T-helper 2 cell treated with Interferon-gamma antibody and Interleukin-4, amounts not matched to agents 100 ng/mL and 5 ng/mL, for 36 hours (primary cell): Measurements from ENCODE around the gene KEL. TPM values are rescaled to one million over a fixed set of nuclear protein-coding genes. Genes with fewer than 3 reads are reported as not detected.

Experiments used
- intact Hi-C: fragments of 100-400 bp; cut with micrococcal nuclease; formaldehyde crosslinking; loops from one replicate; pipeline ENCODE4 v1.15.1; 2023
- total RNA-seq: library from RNA; stranded (reverse); gene quantifications from 2 replicates; pipeline ENCODE4 v1.2.3, GENCODE V29; 2022

The KEL gene
- total RNA-seq, 1 donor from 2014 or later: 0.32 TPM

GRCh38 chr7:142932386-142933091 is 29.6 kb downstream of the KEL start:
- intact Hi-C loops: no loop called here

- intact Hi-C loops: no loop called here
Measured at GRCh38 chr7:142930126-142930730, 31.9 kb downstream of the KEL start.

GRCh38 chr7:142927949-142928348 is 34.2 kb downstream of the KEL start:
- intact Hi-C loops: no loop called here

GRCh38 chr7:142927085-142927745 is 34.9 kb downstream of the KEL start:
- intact Hi-C loops: no loop called here

- intact Hi-C loops: no loop called here
Measured at GRCh38 chr7:142925413-142925812, 36.8 kb downstream of the KEL start.

- intact Hi-C loops: no loop called here
Measured at GRCh38 chr7:142923391-142923790, 38.8 kb downstream of the KEL start.

- intact Hi-C loops: no loop called here
Measured at GRCh38 chr7:142919656-142920055, 42.5 kb downstream of the KEL start.

GRCh38 chr7:142918901-142919300 is 43.3 kb downstream of the KEL start:
- intact Hi-C loops: no loop called here

GRCh38 chr7:142917447-142917846 is 44.7 kb downstream of the KEL start:
- intact Hi-C loops: no loop called here

GRCh38 chr7:142916508-142916907 is 45.7 kb downstream of the KEL start:
- intact Hi-C loops: no loop called here

- intact Hi-C loops: no loop called here
Measured at GRCh38 chr7:142915315-142915714, 46.8 kb downstream of the KEL start.

GRCh38 chr7:142914121-142914520 is 48.0 kb downstream of the KEL start:
- intact Hi-C loops: no loop called here

- intact Hi-C loops: no loop called here
Measured at GRCh38 chr7:142913566-142913965, 48.6 kb downstream of the KEL start.

- intact Hi-C loops: no loop called here
Measured at GRCh38 chr7:142913051-142913450, 49.1 kb downstream of the KEL start.

GRCh38 chr7:142910481-142910880 is 51.7 kb downstream of the KEL start:
- intact Hi-C loops: no loop called here

GRCh38 chr7:142910031-142910433 is 52.1 kb downstream of the KEL start:
- intact Hi-C loops: no loop called here

- intact Hi-C loops: no loop called here
Measured at GRCh38 chr7:142908921-142909890, 53.0 kb downstream of the KEL start.

- intact Hi-C loops: no loop called here
Measured at GRCh38 chr7:142908290-142908689, 53.9 kb downstream of the KEL start.

GRCh38 chr7:142906643-142907042 is 55.5 kb downstream of the KEL start:
- intact Hi-C loops: no loop called here

GRCh38 chr7:142905759-142906158 is 56.4 kb downstream of the KEL start:
- intact Hi-C loops: no loop called here

GRCh38 chr7:142904128-142904527 is 58.0 kb downstream of the KEL start:
- intact Hi-C loops: no loop called here
